ENCODE data around the gene RBM3.

The RBM3 gene

DNA sequence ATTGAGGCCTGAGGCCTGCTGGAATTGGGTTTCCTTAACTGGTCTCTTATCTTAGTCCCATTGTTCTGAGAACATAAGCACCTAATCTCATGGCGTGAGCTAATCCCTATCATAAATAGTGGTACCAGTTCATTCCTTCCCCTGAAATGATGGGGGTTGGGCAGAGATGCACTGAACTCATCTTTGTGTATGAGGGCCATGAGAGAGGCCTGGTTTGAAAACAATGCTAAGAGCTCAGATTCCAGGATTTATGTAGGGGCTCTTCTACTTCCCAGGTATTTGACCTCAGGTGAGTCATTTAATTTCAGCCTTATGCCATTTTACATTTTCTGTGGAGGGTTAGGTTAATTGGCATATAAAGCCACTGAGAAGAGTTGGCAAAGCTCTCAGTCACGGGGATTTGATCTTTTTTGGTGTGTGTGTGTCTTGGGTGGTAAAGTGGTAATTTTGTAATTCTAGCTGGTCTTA, 4.4 kb downstream of the RBM3 start:
- DNase-seq = no peak

- DNase-seq = no peak
These were observed 5.0 kb downstream of the RBM3 start for GRCh38 chrX:48579259-48579658.

- no peak for DNase-seq
These were observed 6.4 kb downstream of the RBM3 start for GRCh38 chrX:48580662-48581061.

- no peak for DNase-seq
These were observed 10.4 kb downstream of the RBM3 start for GRCh38 chrX:48584698-48585097.

- DNase-seq = peak; percentile 34
These were observed 15.3 kb downstream of the RBM3 start for GRCh38 chrX:48589482-48590162.

DNA sequence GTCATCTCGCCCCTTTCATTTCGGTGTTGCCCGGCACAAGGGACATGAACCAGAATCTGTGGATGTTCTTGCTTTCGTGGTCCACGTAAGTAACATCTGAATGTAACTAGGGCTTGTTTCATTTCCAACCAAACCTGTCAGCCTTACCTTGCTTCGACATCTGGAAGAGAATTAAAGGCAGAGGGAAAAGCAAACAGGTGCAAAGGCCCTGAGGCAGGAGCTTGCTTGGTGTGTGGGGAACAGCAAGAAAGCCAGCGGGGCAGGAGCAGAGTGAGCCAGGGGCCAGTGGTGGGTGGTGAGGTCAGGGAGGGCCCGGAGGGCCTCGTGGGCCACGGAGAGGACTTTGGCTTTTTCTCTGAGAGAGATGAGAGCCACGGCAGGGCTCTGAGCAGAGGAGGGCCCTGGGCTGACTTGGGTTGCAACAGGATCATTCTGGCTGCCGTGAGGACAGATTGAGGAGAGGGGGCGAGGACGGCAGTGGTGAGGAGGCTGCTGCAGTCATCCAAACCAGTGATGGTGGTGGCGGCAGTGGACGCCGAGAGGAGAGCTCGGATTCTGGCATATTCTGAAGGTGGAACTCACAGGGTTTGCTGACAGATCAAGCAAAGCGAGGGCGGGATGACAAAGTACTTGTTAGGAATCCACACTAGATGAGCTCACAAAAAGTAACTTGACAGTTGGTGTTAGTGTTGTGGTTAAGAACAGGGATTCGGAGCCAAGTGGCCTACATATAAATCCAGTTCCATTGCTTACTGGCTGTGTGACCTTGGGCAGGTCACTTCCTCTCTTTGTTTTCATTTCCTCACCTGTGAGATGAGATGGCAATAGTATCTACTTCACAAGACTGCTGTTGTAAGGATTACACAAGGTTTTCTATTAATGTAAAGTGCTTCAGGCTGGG, 16.2 kb downstream of the RBM3 start:
- no peak for DNase-seq

DNA sequence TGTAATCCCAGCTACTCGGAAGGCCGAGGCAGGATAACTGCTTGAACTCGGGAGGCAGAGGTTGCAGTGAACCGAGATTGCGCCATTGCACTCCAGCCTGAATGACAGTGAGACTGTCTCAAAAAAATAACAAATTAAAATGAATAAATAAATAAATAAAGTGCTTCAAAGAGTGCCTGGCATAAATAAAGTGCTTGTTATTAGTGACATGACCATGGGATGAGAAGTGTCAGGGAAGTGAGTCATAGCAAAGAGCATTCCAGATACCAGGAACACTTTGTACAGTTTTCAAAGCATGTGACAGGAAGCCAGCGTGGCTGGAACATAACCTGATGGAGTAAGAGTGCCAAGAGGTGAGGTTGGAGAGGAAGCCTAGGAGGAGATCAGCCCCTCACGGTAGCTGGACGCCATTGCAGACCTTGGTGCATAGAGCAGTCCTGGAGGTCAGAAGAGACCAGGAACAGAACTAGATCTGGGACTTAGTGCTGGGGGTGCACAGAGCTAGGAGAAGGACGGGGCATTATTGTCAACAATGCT, 17.0 kb downstream of the RBM3 start:
- DNase-seq = peak; percentile 17

- no peak for DNase-seq
These were observed 18.7 kb downstream of the RBM3 start for GRCh38 chrX:48592971-48593370.

DNA sequence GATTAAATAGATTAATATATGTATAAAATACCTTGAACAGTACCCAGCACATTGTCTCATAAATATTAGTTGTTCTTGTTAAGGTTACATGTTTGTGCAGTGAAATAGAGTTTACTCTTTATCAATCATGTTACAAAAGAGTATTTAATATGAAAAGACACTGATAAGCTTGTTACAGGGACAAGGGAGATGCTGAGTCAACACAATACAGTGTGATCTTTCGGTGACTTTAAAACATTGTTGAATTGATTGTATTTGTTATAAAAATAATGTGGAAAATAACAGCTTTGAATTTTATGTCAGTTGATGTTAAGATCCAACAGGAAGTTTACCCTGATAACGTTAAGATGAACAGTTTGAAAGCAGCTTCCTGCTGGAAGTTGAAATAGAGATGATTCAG, 21.6 kb downstream of the RBM3 start:
- no peak for DNase-seq

DNA sequence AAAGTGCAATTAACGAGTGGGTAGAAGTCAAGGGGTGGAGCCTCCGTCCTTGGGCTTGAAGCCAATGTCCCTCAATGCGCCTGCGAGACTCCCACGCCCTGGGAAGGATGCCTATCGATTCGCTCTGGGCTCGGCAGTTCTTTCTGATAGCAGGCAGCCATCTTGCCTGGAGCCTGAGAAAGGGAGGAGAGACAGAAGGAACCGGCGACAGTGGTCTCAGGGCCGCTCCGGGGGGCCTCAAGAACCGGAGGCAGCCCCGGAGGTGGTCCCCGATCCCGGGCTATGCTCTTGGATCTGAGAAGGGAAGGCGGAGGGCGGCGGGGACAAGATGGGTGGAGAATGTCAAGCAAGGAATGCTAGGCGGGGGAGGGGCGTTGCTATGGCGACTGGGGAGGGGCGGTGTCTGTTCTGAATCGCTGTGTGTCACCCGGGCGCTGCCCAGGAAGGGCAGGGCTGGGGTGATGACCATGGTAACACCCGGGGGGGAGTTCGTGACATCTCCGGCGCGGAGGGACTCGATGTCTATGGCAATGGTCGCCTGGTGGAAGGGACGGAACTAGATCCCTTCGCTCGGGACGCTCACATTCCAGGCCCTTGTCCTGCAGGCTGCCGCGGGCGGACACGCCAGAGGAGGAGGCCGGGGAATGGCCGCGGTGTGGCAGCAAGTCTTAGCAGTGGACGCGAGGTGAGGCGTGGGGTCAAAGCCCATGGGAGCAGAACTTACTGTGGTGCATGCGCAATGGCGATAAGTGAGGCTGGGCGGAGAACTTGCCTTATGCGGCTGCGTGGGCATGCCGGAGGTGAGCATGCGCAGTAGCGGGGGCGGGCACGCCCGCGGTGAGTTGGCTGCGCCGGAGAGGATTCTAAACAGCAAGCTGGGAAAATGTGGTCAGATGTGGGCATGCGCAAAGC, 23.3 kb downstream of the RBM3 start, which contains the start of gene WDR13:
Gene WDR13 (plus strand): TSS at position 140 of the 912 bp plus-strand sequence. CDS start 505 bp downstream, at position 645.
- DNase-seq = peak; percentile 88

DNA sequence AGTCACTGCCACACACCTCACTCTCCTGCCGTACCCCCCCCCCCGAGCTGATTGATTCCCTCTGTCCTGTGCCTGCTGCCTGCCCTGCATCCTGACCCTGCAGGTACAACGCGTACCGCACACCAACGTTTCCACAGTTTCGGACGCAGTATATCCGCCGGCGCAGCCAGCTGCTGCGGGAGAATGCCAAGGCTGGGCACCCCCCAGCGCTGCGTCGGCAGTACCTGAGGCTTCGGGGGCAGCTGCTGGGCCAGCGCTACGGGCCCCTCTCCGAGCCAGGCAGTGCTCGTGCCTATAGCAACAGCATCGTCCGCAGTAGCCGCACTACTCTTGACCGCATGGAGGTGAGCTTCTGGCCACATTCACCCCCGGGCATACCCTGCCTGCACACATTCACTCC, 24.3 kb downstream of the RBM3 start:
- no peak for DNase-seq

DNA sequence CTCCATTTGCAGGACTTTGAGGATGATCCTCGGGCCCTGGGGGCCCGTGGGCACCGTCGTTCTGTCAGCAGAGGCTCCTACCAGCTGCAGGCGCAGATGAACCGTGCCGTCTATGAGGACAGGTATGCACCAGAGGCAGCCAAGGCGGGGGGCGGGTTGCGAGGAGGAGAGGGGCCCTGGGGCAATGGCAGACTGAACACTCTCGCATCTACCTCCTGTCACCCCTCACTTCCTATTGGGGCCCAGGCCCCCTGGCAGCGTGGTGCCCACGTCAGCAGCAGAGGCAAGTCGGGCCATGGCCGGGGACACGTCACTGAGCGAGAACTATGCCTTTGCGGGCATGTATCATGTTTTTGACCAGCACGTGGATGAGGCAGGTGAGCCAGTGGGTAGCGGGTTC, 25.1 kb downstream of the RBM3 start:
- DNase-seq = no peak

DNA sequence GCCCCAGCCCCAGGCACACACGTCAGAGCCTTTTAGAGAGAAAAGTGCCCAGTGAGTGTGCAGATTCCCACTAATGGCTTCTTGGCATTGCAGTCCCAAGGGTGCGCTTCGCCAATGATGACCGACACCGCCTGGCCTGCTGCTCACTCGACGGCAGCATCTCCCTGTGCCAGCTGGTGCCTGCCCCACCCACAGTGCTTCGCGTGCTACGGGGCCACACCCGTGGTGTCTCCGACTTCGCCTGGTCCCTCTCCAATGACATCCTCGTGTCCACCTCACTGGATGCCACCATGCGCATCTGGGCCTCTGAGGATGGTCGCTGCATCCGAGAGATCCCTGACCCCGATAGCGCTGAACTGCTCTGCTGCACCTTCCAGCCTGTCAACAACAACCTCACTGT, 25.9 kb downstream of the RBM3 start:
- DNase-seq = no peak

GRCh38 chrX:48601741-48602394, 27.6 kb downstream of the RBM3 start:
- DNase-seq = no peak

- DNase-seq = no peak
These were observed 30.4 kb downstream of the RBM3 start for GRCh38 chrX:48604701-48605100.

GRCh38 chrX:48606091-48606490, 31.8 kb downstream of the RBM3 start:
- DNase-seq = no peak

DNA sequence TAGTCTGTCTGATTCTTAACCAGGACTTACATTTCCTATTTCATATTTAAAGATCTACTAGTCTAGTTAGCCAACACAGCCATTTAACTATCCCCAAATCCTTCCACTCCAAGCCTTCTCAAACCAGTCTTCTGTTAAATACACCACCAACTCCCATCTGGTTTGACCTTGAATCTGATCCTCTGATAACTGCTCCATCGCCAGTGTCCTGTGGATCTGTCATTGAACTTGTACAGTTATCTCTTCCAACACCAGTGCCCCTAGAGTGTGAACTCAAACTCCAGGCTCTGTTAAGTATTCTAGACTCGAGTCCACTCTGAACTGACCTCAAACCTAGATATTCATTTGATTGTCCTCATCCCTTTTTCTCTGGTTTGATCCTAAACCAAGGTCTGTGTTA, 37.4 kb downstream of the RBM3 start:
- no peak for DNase-seq

- DNase-seq = no peak
These were observed 39.3 kb downstream of the RBM3 start for GRCh38 chrX:48613502-48614160.

DNA sequence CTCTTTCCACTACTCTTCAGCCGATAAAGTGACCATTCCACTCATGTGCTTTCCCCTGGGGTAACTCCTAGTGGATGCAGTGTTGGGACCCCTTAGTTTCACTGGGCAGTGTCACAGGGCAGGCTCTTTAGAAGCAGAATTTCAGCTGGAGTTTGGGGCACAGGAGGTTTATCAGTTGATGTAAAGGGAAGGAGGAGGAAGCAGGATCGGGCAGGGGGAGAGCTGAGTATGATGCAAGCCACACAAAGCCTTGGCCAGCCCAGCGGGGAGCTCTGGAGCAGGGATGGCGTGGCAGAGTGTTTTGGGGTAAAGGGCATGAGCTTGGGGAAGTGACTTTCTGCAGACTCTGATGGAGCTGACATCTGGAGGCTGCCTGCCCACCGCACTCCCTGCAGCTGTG, 42.3 kb downstream of the RBM3 start:
- DNase-seq = no peak

DNA sequence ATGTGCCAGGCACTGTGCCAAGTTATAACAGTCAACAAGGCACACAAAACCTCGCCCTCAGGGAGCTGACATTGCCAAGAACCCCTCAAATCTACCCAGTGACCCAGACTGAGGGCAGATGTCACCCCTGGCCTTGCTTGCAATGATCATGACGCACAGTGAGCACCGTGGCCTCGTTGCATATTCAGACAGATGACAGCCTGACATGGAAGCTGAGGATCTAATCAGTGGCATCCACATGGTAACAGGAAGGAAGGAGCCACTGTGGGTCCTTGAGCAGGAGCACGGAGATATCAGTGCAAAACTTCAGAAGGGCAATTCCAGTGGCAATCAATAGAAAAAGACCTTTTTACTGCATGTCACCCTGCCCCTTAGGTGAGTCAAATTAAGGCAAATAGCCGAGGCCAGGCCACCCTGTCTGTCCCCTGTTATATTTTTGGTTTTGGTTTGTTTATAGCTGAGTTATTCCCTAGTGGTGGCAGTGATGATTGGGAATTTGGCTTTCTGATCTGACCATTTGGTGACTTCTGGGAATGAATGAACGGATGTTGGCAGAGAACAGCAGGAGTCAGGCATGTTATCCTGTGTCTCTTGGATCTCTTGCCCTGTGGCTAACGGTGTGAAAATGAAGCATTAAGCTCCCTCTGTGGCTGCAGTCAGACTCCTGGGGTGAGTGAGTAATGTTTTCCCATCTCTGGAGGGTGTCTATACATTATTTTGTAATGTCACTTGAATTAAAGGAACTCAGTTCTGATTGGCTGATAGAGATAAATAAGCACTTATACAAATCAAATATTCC, 43.5 kb downstream of the RBM3 start:
- no peak for DNase-seq

Data from DMS153 (cell line).